Measurements from ENCODE around the gene ABO. TPM values are rescaled to one million over a fixed set of nuclear protein-coding genes. Genes with fewer than 3 reads are reported as not detected.

Gene ABO
- total RNA-seq, 2 experiments from 2014 or later, result 0.27 to 0.56 TPM

Other genes starting within 250 kb of the ABO start
- gene GTF3C5, start 244.2 kb downstream of the ABO start, total RNA-seq, result 10 to 100 TPM; 75.1 to 87.9 TPM
- 1 to 10 TPM; 2.8 to 3.5 TPM for gene CEL, start 213.2 kb downstream of the ABO start, total RNA-seq
- 10 to 100 TPM; 79.1 to 92.3 TPM for gene RALGDS, start 154.0 kb downstream of the ABO start, total RNA-seq
- 1 to 10 TPM; 2.4 to 2.7 TPM for gene GBGT1, start 111.3 kb downstream of the ABO start, total RNA-seq
- not detected for gene OBP2B, start 66.0 kb downstream of the ABO start, total RNA-seq
- gene SURF6, start 61.0 kb upstream of the ABO start, total RNA-seq, result 10 to 100 TPM; 14.2 to 17.3 TPM
- 10 to 100 TPM; 25.6 to 27.2 TPM for gene MED22, start 72.9 kb upstream of the ABO start, total RNA-seq
- gene RPL7A, start 73.0 kb upstream of the ABO start, total RNA-seq, result 1,000 to 10,000 TPM; 1,880 to 1,928 TPM
- 10 to 100 TPM; 39.4 to 48.9 TPM for gene SURF1, start 81.3 kb upstream of the ABO start, total RNA-seq
- 10 to 100 TPM; 14.8 to 16.0 TPM for gene SURF2, start 81.3 kb upstream of the ABO start, total RNA-seq
- gene SURF4, start 100.9 kb upstream of the ABO start, total RNA-seq, result 100 to 1,000 TPM; 147 to 164 TPM
- 1 to 10 TPM in 1 of 2 experiments, under 1 TPM in 1; 0.65 to 2.0 TPM for gene STKLD1, start 101.2 kb upstream of the ABO start, total RNA-seq
- 10 to 100 TPM; 21.2 to 24.1 TPM for gene REXO4, start 142.8 kb upstream of the ABO start, total RNA-seq
- 1 to 10 TPM; 2.3 to 3.0 TPM for gene ADAMTS13, start 147.2 kb upstream of the ABO start, total RNA-seq
- gene CACFD1, start 184.8 kb upstream of the ABO start, total RNA-seq, result 1 to 10 TPM in 1 of 2 experiments, under 1 TPM in 1; 0.75 to 1.3 TPM
- gene SLC2A6, start 203.9 kb upstream of the ABO start, total RNA-seq, result 1 to 10 TPM; 1.6 to 2.0 TPM
- gene MYMK, start 249.8 kb upstream of the ABO start, total RNA-seq, result not detected

Measured in activated CD4-positive, alpha-beta T cell treated with anti-CD3 and anti-CD28 coated beads, Interleukin-2, amount 10 ng/mL, durations not matched to agents 7 days and 5 days (primary cell).